ENCODE results near the gene HOXA3. TPM values are rescaled to one million over a fixed set of nuclear protein-coding genes. Genes with fewer than 3 reads are reported as not detected.
A peak's percentile ranks its signal among the peaks of the same experiment; 100 is the strongest.

Gene HOXA3
- total RNA-seq, 4 donors from 2014 or later: 10.2 to 16.6 (median 13.8) TPM

GRCh38 chr7:27122077-27122910 lies 30.1 kb downstream of the HOXA3 start:
- DNase-seq (ENCODE audit: extremely low spot score): no peak
- intact Hi-C loops (cut with DNase I): no loop called here
- peaks cover 31 to 89% (median 84%) of the 10 kb centered on the region in 4 donors for H3K4me1 ChIP-seq
- WGBS: 31% methylated on average over 42 of the region's 42 CpGs
- no peaks in the 10 kb centered on the region for H3K27me3 ChIP-seq
- H3K9me3 ChIP-seq: no peaks in the 10 kb centered on the region
- no peaks in the 10 kb centered on the region for H3K36me3 ChIP-seq
- peak overlapping the region; percentile 50 to 75 (median 66) for H3K4me3 ChIP-seq
- TF ChIP-seq CTCF (IDR thresholded peaks at IDR 0.05) (no peak), POLR2A (IDR thresholded peaks at IDR 0.05; ENCODE audit: low read depth) (no peak), POLR2AphosphoS5 (IDR thresholded peaks at IDR 0.05) (peak; percentile 10 to 14)
- peak overlapping the region; percentile 96 to 100 (median 99) for H3K27ac ChIP-seq (replicated peaks in 1 of 4)

- H3K4me3 ChIP-seq: peak overlapping the region; percentile 50 to 75 (median 66)
- intact Hi-C loops (cut with DNase I): no loop called here
- H3K36me3 ChIP-seq: no peaks in the 10 kb centered on the region
- WGBS: 20% methylated on average over 7 of the region's 7 CpGs
- TF ChIP-seq EP300 (IDR thresholded peaks at IDR 0.05) (no peak), POLR2A (IDR thresholded peaks at IDR 0.05; ENCODE audit: low read depth) (no peak), CTCF (IDR thresholded peaks at IDR 0.05) (no peak), POLR2AphosphoS5 (IDR thresholded peaks at IDR 0.05) (no peak)
- peak overlapping the region; percentile 96 to 100 (median 99) for H3K27ac ChIP-seq (replicated peaks in 1 of 4)
- no peak for DNase-seq (ENCODE audit: extremely low spot score)
- no peaks in the 10 kb centered on the region for H3K9me3 ChIP-seq
- peaks cover 33 to 85% (median 80%) of the 10 kb centered on the region in 4 donors for H3K4me1 ChIP-seq
- no peaks in the 10 kb centered on the region for H3K27me3 ChIP-seq
Measured at GRCh38 chr7:27121684-27122076, 30.7 kb downstream of the HOXA3 start.

- peaks cover 25 to 63% (median 60%) of the 10 kb centered on the region in 4 donors for H3K4me1 ChIP-seq
- peak overlapping the region in 3 of 4 donors; percentile 68 to 88 (median 75) for H3K4me3 ChIP-seq
- H3K27ac ChIP-seq (replicated peaks in 1 of 4): peak overlapping the region; percentile 96 to 100 (median 99)
- no peaks in the 10 kb centered on the region for H3K36me3 ChIP-seq
- intact Hi-C loops (cut with DNase I): no loop called here
- DNase-seq (ENCODE audit: extremely low spot score): no peak
- no peaks in the 10 kb centered on the region for H3K9me3 ChIP-seq
- TF ChIP-seq POLR2AphosphoS5 (IDR thresholded peaks at IDR 0.05) (peak in 1 of 2 donors; percentile 52), POLR2A (IDR thresholded peaks at IDR 0.05; ENCODE audit: low read depth) (no peak), CTCF (IDR thresholded peaks at IDR 0.05) (no peak), EP300 (IDR thresholded peaks at IDR 0.05) (no peak)
- 25% methylated on average over 1 of the region's 1 CpG for WGBS
- no peaks in the 10 kb centered on the region for H3K27me3 ChIP-seq
Measured at GRCh38 chr7:27119412-27119911, 32.9 kb downstream of the HOXA3 start.

- peaks cover 18 to 59% (median 57%) of the 10 kb centered on the region in 4 donors for H3K4me1 ChIP-seq
- intact Hi-C loops (cut with DNase I): no loop called here
- no peaks in the 10 kb centered on the region for H3K36me3 ChIP-seq
- H3K27ac ChIP-seq (replicated peaks in 1 of 4): peak overlapping the region; percentile 96 to 100 (median 99)
- no peak for DNase-seq (ENCODE audit: extremely low spot score)
- peak overlapping the region; percentile 68 to 88 (median 77) for H3K4me3 ChIP-seq
- 32% methylated on average over 3 of the region's 3 CpGs for WGBS
- H3K9me3 ChIP-seq: no peaks in the 10 kb centered on the region
- no peaks in the 10 kb centered on the region for H3K27me3 ChIP-seq
- TF ChIP-seq POLR2AphosphoS5 (IDR thresholded peaks at IDR 0.05): no peak
- TF ChIP-seq CTCF (IDR thresholded peaks at IDR 0.05): no peak
- no peak for TF ChIP-seq POLR2A (IDR thresholded peaks at IDR 0.05; ENCODE audit: low read depth)
- TF ChIP-seq EP300 (IDR thresholded peaks at IDR 0.05): no peak
Measured at GRCh38 chr7:27118580-27118979, 33.8 kb downstream of the HOXA3 start.

Measured in esophagus muscularis mucosa (tissue), 4 donors.